Measurements from ENCODE around the gene TUBGCP6.
"Not testable (repeated sequence)": the region's sequence is repeated elsewhere in the genome, so short reads cannot be mapped to it uniquely, and the experiment has no call there.

TUBGCP6 gene

GRCh38 chr22:50217543-50218152, 27.2 kb downstream of the TUBGCP6 start:
- no peak for DNase-seq (ENCODE audit: low read depth)
- no peak overlapping the region for H3K4me3 ChIP-seq (ENCODE audit: low read depth, low read length)

DNA sequence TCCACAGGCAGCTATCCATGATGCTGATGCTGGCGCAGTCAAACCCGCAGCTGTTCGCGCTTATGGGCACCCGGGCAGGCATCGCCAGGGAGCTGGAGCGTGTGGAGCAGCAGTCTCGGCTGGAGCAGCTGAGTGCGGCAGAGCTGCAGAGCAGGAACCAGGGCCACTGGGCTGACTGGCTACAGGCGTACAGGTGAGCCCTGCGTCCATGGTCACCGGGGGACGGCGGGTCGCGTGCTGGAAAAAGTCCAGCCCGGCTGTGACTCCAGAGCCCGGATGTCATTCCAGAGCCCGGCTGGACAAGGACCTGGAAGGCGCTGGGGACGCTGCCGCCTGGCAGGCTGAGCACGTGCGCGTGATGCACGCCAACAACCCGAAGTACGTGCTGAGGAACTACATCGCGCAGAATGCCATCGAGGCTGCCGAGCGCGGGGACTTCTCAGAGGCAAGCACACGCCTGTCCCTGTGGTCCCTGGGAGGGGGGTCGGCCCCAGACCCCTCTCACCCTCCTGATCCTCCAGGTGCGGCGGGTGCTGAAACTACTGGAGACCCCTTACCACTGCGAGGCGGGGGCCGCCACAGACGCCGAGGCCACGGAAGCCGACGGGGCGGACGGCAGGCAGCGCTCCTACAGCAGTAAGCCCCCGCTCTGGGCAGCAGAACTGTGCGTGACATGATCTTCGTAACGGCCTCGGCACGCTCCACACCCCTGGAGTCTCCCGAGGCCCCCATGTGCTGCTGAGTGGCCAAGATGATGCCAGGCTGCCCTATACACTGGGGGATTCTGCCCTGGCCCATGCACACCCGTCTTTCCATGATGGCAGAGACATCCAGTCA, 27.9 kb downstream of the TUBGCP6 start:
- H3K4me3 ChIP-seq (ENCODE audit: low read depth, low read length) = no peak overlapping the region
- DNase-seq (ENCODE audit: low read depth) = no peak

- DNase-seq (ENCODE audit: low read depth) = no peak
- H3K4me3 ChIP-seq (ENCODE audit: low read depth, low read length) = no peak overlapping the region
These were observed 28.7 kb downstream of the TUBGCP6 start for GRCh38 chr22:50216055-50216683.

DNA sequence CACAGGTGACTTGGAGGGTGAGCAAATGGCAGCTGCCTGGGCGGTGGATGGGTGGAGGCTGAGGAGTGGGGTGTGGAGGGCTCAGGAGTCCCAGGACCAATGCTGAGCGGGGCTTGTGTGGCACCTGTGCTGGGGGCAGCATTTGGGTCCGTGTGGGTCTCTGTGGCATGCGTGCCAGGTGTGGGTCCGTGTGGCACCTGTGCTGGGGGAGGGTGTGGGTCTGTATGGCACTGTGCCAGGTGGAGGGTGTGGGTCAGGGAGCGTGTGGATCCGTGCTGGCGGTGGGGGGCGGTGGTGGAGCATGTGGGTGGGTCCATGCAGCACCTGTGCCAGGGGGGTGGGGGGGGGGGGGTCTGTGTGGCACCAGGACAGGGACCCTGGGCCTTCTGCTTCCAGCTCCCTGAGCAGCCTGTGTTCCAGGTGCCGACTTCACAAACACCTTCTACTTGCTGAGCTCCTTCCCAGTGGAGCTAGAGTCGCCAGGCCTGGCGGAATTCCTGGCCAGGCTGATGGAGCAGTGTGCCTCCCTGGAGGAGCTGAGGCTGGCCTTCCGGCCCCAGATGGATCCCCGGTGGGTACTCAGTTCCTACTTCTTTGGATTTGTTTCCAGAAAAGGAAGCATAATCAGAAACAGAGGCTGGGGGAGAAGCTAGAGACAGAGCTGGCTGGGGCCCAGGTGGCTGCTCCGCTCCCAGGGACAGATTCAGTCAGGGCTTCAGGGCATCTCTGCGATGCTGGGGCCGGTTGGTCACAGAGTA, 29.3 kb downstream of the TUBGCP6 start:
- no peak overlapping the region for H3K4me3 ChIP-seq (ENCODE audit: low read depth, low read length)
- no peak for DNase-seq (ENCODE audit: low read depth)

DNA sequence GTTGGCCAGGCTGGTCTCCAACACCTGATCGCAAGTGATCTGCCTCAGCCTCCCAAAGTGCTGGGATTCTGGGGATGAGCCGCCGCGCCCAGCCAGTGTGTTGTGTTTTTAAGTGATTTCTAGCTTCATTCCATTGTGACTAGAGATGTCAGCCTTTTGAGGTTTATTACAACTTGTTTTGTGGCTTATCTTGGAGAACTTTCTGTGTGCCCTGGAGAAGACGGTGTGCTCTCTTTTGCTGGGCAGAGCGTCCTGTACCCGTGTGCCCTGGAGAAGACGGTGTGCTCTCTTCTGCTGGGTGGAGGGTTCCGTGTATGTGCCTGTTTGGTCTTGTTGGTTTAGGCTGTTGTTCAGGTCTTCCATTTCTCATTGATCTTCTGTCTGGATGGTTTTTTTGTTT, 31.6 kb downstream of the TUBGCP6 start:
- H3K4me3 ChIP-seq (ENCODE audit: low read depth, low read length) = no peak overlapping the region
- no peak for DNase-seq (ENCODE audit: low read depth)

- H3K4me3 ChIP-seq (ENCODE audit: low read depth, low read length) = no peak overlapping the region
- DNase-seq (ENCODE audit: low read depth) = no peak
These were observed 33.7 kb downstream of the TUBGCP6 start for GRCh38 chr22:50211147-50211546.

DNA sequence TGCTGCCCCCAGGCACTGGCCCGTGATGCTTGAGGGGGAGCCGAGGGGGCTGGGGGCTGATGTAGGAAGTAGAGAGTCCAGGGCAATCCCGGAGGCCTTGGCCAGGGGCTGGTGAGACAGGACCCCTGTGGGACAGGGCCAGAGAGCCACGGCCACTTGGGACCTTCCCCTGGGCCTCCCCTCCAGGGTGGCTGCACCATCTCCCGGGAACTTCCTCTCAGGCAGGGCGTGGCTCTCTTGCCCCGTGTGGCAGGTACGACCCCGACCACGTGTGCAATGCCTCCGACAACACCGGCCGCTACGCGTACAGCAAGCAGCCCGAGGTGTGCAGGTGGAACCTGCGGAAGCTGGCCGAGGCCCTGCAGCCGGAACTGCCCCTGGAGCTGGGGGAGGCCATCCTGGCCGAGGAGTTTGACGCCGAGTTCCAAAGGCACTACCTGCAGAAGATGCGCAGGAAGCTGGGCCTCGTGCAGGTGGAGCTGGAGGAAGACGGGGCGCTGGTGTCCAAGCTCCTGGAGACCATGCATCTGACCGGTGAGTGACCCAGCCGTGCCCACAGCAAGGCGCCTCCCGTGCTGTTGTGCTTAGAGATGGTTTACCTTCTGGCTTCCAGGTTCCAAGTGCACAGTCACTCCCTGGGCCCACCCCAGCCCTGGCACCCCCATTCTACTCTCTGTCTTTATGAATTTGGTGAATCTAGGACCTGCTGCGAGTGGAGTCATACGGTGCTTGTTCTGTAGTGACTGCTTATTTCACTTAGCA, 34.3 kb downstream of the TUBGCP6 start:
- no peak overlapping the region for H3K4me3 ChIP-seq (ENCODE audit: low read depth, low read length)
- no peak for DNase-seq (ENCODE audit: low read depth)

- no peak overlapping the region for H3K4me3 ChIP-seq (ENCODE audit: low read depth, low read length)
- DNase-seq (ENCODE audit: low read depth) = no peak
These were observed 34.9 kb downstream of the TUBGCP6 start for GRCh38 chr22:50209893-50210292.

DNA sequence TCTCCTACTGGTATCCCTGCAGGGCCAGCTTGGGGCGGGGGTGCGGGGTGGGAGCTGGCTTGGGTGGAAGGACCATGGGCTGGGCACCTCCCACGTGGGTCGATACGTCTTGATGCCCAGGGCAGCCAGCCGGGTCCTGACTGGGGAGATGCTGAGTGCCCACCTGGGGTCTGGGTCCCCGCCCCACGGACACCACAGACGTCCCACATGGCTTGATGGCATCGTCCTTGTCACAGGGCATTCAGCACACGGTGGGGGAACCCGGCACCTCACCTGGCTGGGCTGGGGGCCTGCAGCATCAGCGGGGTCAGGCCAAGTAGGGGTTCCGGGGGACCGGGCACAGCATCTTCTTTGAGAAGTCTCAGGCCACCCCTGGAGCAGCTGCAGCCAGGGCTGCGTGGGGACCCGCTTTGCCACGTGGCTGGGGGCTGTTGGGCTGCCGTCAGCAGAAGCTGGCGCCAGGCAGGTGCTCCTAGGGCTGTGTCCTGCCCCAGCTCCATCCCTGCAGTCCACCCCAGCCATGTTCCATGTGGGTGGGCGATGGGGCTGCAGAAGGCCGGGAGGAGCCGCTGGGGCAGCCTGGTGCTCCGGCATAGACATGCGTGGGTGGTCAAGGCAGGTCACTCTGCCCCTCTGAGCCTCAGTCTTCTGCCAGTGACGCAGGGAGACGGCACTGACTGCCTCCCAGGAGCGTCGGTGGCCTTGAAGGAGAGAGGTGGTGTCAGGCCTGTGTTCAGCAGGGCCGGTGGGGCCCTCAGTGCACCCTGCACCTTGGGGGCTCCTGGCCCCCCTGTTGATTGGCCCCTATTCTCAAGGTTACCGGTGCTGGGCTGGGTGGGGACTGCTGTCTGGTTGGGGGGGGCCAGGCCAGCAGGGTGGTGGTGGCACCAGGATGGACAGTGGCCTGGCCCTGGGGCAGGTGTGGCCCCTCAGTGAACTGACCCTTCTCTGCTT, 35.6 kb downstream of the TUBGCP6 start:
- DNase-seq (ENCODE audit: low read depth) = no peak
- H3K4me3 ChIP-seq (ENCODE audit: low read depth, low read length) = no peak overlapping the region

GRCh38 chr22:50208430-50208938, 36.3 kb downstream of the TUBGCP6 start:
- H3K4me3 ChIP-seq (ENCODE audit: low read depth, low read length) = no peak overlapping the region
- DNase-seq (ENCODE audit: low read depth) = no peak

DNA sequence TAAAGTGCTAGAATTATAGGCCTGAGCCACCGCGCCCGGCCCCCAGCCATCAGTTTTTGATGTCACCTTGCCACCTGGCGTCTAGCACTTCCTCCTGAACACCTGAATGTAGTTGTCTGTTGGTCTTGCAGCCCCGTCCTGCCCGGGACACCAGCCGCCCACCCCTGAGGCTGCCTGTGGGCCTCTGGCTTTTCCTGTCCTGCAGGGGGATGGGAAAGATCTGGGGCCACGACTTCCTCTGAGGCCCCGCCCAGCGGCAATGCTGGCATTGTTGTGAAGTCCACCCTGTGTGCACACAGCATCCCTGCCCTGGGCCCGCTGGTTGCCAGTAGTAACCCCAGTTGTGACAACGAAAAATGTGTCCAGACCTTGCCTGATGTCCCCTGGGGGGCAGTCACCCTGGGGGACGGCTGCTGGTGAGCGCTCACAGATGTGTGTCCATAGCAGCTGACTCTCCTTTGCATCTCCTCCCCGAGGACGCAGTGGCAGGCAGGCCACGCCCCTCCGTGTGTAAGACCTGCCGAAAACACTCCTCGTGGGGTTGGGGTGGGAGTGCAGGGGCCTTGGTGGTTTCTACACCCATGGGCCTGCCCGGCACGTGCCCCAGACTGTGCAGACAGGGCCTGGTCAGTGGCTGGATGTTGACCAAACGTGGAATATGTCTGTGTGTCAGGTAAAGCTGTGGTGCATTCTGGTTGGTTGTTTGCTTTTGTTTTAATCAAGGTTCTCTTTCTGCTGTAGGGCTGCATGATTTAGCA, 37.3 kb downstream of the TUBGCP6 start:
- H3K4me3 ChIP-seq (ENCODE audit: low read depth, low read length) = no peak overlapping the region
- no peak for DNase-seq (ENCODE audit: low read depth)

DNA sequence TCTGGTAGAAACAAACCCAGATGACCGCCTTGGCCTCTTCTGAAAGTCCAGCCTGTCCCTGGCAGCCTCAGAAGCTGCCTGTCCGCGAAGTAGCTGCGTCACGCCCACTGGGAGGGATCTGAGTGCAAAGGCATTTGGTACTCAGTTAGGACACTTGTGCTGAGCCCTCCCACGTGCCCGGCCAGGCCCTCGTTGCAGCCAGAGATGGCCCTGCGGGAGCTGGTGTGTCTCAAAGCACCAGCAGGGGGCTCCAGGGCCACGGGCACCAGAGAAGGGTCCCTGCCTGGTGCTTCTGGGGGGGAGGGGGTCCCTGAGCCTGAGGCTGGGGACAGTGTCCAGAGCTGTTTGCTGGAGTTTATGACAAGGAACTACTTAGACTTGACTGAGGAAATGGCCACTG, 38.2 kb downstream of the TUBGCP6 start:
- no peak overlapping the region for H3K4me3 ChIP-seq (ENCODE audit: low read depth, low read length)
- no peak for DNase-seq (ENCODE audit: low read depth)

DNA sequence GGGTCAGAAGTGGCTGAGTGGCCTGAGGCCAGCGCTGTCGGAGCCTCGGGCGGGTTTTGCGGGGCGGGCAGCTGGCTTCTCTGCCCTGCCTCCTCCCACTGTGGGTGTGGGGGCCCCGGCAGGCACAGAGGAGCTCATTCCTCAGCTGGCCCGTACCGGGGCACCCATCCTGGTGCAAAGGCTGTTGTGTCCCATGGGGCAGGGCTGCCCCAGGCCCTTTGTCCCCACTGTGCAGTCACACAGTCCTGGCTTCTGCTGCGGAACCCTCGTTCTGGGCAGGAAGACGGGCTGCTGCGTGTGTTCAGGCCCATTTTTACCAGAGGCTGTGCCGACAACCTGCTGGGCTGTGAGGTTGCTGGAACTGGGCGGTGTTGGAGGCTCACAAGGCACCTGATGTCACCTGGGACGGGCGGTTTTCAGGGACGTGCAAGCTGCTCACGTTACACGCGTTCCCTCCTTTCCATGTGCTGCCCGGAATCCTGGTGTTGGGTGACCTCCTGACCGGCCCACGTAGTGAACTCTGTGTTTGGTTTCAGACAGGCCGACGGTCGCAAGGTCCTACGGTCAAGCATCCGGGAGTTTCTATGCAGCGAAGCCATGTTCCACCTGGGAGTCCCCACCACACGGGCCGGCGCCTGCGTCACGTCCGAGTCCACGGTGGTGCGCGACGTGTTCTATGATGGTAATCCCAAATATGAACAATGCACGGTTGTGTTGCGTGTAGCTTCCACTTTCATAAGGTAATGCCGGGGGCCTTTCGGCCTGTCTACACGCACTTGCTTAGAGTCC, 38.8 kb downstream of the TUBGCP6 start:
- DNase-seq (ENCODE audit: low read depth) = no peak

DNA sequence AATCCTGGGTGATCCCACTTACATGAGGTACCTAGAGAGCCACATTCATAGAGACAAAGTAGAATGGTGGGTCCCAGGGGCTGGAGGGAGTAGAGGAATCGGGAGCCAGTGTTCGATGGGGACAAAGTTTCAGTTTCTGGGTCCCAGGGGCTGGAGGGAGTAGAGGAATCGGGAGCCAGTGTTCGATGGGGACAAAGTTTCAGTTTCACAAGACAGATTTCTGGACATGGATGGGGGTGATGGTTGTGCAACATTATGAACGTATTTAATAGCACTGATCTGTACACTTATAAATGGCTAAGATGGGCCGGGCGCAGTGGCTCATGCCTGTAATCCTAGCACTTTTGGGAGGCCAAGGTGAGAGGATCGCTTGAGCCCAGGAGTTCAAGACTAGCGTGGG, 39.8 kb downstream of the TUBGCP6 start:
- not testable (repeated sequence) for H3K4me3 ChIP-seq (ENCODE audit: low read depth, low read length); DNase-seq (ENCODE audit: low read depth)

More for the DNA sequence above, 38.8 kb downstream of the TUBGCP6 start:
- H3K4me3 ChIP-seq (ENCODE audit: low read depth, low read length) = no peak overlapping the region

- H3K4me3 ChIP-seq (ENCODE audit: low read depth, low read length) = no peak overlapping the region
- DNase-seq (ENCODE audit: low read depth) = no peak
These were observed 40.3 kb downstream of the TUBGCP6 start for GRCh38 chr22:50204571-50204970.

- H3K4me3 ChIP-seq (ENCODE audit: low read depth, low read length) = no peak overlapping the region
- DNase-seq (ENCODE audit: low read depth) = no peak
These were observed 41.5 kb downstream of the TUBGCP6 start for GRCh38 chr22:50203288-50203687.
